NCI-H2196 treated with DMSO at 0.1 percent for 48 hours (cell line): ENCODE data around the gene ADSS2.

Source experiments
- DNase-seq: peaks from one replicate; lab custom pipeline; 2025; ENCODE audit not compliant: unreplicated experiment; lab: John Stamatoyannopoulos, UW

Gene ADSS2

GRCh38 chr1:244447024-244447423, 4.7 kb downstream of the ADSS2 start:
- no peak for DNase-seq

GRCh38 chr1:244445320-244446181, 6.2 kb downstream of the ADSS2 start:
- no peak for DNase-seq

GRCh38 chr1:244444854-244445253, 6.9 kb downstream of the ADSS2 start:
- no peak for DNase-seq

- no peak for DNase-seq
Measured at GRCh38 chr1:244442850-244443249, 8.9 kb downstream of the ADSS2 start.

- no peak for DNase-seq
Measured at GRCh38 chr1:244439391-244440032, 12.2 kb downstream of the ADSS2 start.

GRCh38 chr1:244437086-244437468, 14.6 kb downstream of the ADSS2 start:
- no peak for DNase-seq

- DNase-seq: no peak
Measured at GRCh38 chr1:244436336-244437085, 15.2 kb downstream of the ADSS2 start.

- DNase-seq: no peak
Measured at GRCh38 chr1:244435562-244436205, 16.0 kb downstream of the ADSS2 start.

GRCh38 chr1:244431166-244431565, 20.5 kb downstream of the ADSS2 start:
- no peak for DNase-seq

GRCh38 chr1:244429818-244430217, 21.9 kb downstream of the ADSS2 start:
- DNase-seq: no peak

GRCh38 chr1:244427647-244428046, 24.1 kb downstream of the ADSS2 start:
- no peak for DNase-seq

GRCh38 chr1:244424649-244425334, 26.9 kb downstream of the ADSS2 start:
- no peak for DNase-seq

GRCh38 chr1:244422174-244422573, 29.5 kb downstream of the ADSS2 start:
- no peak for DNase-seq

GRCh38 chr1:244419024-244419423, 32.7 kb downstream of the ADSS2 start:
- DNase-seq: no peak

- no peak for DNase-seq
Measured at GRCh38 chr1:244414543-244414942, 37.2 kb downstream of the ADSS2 start.

- DNase-seq: no peak
Measured at GRCh38 chr1:244413736-244414135, 38.0 kb downstream of the ADSS2 start.

GRCh38 chr1:244412176-244412575, 39.5 kb downstream of the ADSS2 start:
- DNase-seq: no peak

GRCh38 chr1:244409701-244410100, 42.0 kb downstream of the ADSS2 start:
- DNase-seq: no peak

GRCh38 chr1:244406337-244406736, 45.4 kb downstream of the ADSS2 start:
- DNase-seq: no peak

- DNase-seq: no peak
Measured at GRCh38 chr1:244405856-244406255, 45.9 kb downstream of the ADSS2 start.

GRCh38 chr1:244403431-244403830, 48.3 kb downstream of the ADSS2 start:
- no peak for DNase-seq
